T47D (cell line): Measurements from ENCODE around the gene DAPK1.

Experiments
- DNase-seq, 2 experiments: peaks; one replicate each; pipeline versions ENCODE4 v3.0.0 to v3.0.0-alpha.2; 2011 to 2012; ENCODE audit warnings: low read depth in 1 of 2, low spot score in 1 of 2
- JUND ChIP-seq: IDR thresholded peaks from 2 replicates; pipeline ENCODE4 v1.6.1; 2012; ENCODE audit warnings: low read depth
- in situ Hi-C: cut with HindIII; loops from 2 replicates; pipeline ENCODE4 v1.10.0; 2016; ENCODE audit warnings: low sequenced_read_pairs, low pct_unique_long_range_greater_than_20kb

Gene DAPK1

GRCh38 chr9:87501806-87502205, 4.1 kb downstream of the DAPK1 start:
- in situ Hi-C loops, result no loop called here
- TF ChIP-seq JUND, result no peak
- no peak for DNase-seq

GRCh38 chr9:87502391-87503221, 4.9 kb downstream of the DAPK1 start:
- no peak for DNase-seq
- in situ Hi-C loops, result no loop called here
- no peak for TF ChIP-seq JUND

- no peak for DNase-seq
- in situ Hi-C loops, result no loop called here
- no peak for TF ChIP-seq JUND
These were observed 5.8 kb downstream of the DAPK1 start for GRCh38 chr9:87503430-87503829.

GRCh38 chr9:87503927-87504326, 6.3 kb downstream of the DAPK1 start:
- no peak for DNase-seq
- TF ChIP-seq JUND, result no peak
- in situ Hi-C loops, result no loop called here

GRCh38 chr9:87504938-87505337, 7.3 kb downstream of the DAPK1 start:
- no peak for TF ChIP-seq JUND
- in situ Hi-C loops, result no loop called here
- no peak for DNase-seq

- DNase-seq, result no peak
- no peak for TF ChIP-seq JUND
- in situ Hi-C loops, result no loop called here
These were observed 8.4 kb downstream of the DAPK1 start for GRCh38 chr9:87505869-87506678.

GRCh38 chr9:87507576-87507975, 9.9 kb downstream of the DAPK1 start:
- no peak for TF ChIP-seq JUND
- in situ Hi-C loops, result no loop called here
- no peak for DNase-seq

GRCh38 chr9:87510252-87510683, 12.6 kb downstream of the DAPK1 start:
- TF ChIP-seq JUND, result no peak
- no peak for DNase-seq
- in situ Hi-C loops, result no loop called here

GRCh38 chr9:87512311-87512710, 14.6 kb downstream of the DAPK1 start:
- no peak for DNase-seq
- TF ChIP-seq JUND, result no peak
- in situ Hi-C loops, result no loop called here

GRCh38 chr9:87513161-87513560, 15.5 kb downstream of the DAPK1 start:
- in situ Hi-C loops, result no loop called here
- no peak for DNase-seq
- TF ChIP-seq JUND, result no peak

- no peak for TF ChIP-seq JUND
- in situ Hi-C loops, result no loop called here
- no peak for DNase-seq
These were observed 16.3 kb downstream of the DAPK1 start for GRCh38 chr9:87513880-87514535.

- no peak for DNase-seq
- no peak for TF ChIP-seq JUND
- in situ Hi-C loops, result no loop called here
These were observed 17.3 kb downstream of the DAPK1 start for GRCh38 chr9:87515006-87515405.
